Esophagus squamous epithelium (tissue), 5 donors: ENCODE data around the gene NHS. TPM values are rescaled to one million over a fixed set of nuclear protein-coding genes. Genes with fewer than 3 reads are reported as not detected.

ENCODE experiments used
- DNase-seq: peaks from one replicate; lab custom pipeline; 2025; lab: John Stamatoyannopoulos, UW
- H3K27ac ChIP-seq, 4 donors: fragments of 200-600 bp; sonication (generic); one replicate each; pipeline ENCODE4 v1.5.1; 2016 to 2019; ENCODE audit warnings: mild to moderate bottlenecking in 1 of 4
- H3K27me3 ChIP-seq, 4 donors: fragments of 200-600 bp; sonication (generic); 1 replicate in 3 of 4; 2 replicates in 1 of 4; pipeline versions ENCODE4 v1.5.1 to v1.6.0; 2017 to 2021; ENCODE audit warnings: antibody characterized with exemption in 1 of 4
- H3K36me3 ChIP-seq, 3 donors: fragments of 200-600 bp; sonication (generic); one replicate each; pipeline ENCODE4 v1.5.1; 2016 to 2019
- H3K4me1 ChIP-seq, 3 donors: fragments of 200-600 bp; sonication (generic); one replicate each; pipeline ENCODE4 v1.5.1; 2017 to 2019
- H3K4me3 ChIP-seq, 4 donors: fragments of 200-600 bp; sonication (generic); 1 replicate in 3 of 4; 2 replicates in 1 of 4; pipeline ENCODE4 v1.5.1; 2016 to 2019; ENCODE audit warnings: mild to moderate bottlenecking in 2 of 4, moderate library complexity in 1 of 4
- H3K9me3 ChIP-seq, 3 donors: fragments of 200-600 bp; sonication (generic); one replicate each; pipeline ENCODE4 v1.5.1; 2016 to 2019
- POLR2A ChIP-seq, 4 donors: fragments of 450-650 bp; IDR thresholded peaks; one replicate each; pipeline ENCODE4 v1.6.1; 2017; ENCODE audit warnings: antibody characterized with exemption in 4 of 4, mild to moderate bottlenecking in 4 of 4, moderate library complexity in 3 of 4
- WGBS, 2 donors: methylation state at CpG; one replicate each; pipeline ENCODE4 v1.1.5; 2018; 5-methylcytosine and 5-hydroxymethylcytosine counted together
- intact Hi-C: fragments of 100-400 bp; cut with DNase I; formaldehyde crosslinking; loops from one replicate; pipeline ENCODE4 v1.15.0; 2022
- total RNA-seq, 4 donors: library from RNA; depleted of rRNA; stranded (reverse); fragments of >200 nt; gene quantifications; one replicate each; pipeline ENCODE4 v1.1.0, GENCODE V29; 2016
- TF ChIP-seq, protein P1 (sequence below), 6 experiments: fragments of 450-650 bp in 4 of 6; fragments of 200-600 bp in 2 of 6; sonication (generic) in 2 of 6; IDR thresholded peaks; one replicate each; pipeline ENCODE4 v1.5.1; 2016 to 2019; ENCODE audit warnings: antibody characterized with exemption in 6 of 6, mild to moderate bottlenecking in 4 of 6, moderate library complexity in 4 of 6
- donor health status: DM: yes; HTN: yes; CAD: no.

NHS gene
- total RNA-seq, 4 donors from 2014 or later: 1.2 to 3.4 (median 2.6) TPM

DNA sequence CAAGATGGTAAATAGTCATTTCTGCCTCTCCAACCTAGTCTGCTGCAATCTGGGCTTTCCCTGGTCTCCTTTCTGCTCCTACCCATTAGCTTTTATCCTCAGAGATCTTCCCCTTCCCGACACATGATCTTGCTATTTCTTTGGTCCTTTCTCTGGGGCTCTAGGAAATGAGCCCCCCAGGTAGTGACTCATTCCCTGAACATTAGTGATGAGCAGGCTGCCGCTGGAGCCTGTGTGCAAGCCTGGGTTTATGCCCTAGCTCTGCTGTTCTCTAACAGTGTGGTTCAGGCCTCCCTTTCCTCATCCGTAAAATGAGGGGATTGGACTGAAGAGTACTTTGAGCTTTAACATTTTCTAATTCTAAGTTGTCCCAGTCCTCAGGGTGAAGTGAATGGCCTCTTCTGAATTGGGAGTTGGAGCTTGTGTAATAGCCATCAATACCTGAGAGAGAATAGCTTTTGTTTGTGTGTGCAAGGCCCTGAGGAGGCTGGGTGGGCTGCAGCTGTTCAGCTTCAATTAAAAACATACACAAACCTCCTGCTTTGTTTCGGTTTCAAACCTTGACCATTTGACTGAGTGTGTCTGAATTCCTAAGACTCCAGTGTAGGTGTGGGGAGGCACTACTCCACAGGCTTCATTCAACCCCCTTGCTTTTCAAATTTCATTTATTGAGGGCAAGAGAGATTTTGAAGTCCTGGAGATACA is 246.7 kb downstream of the NHS start:
- no peaks in the 10 kb centered on the region for H3K9me3 ChIP-seq
- no peak for DNase-seq
- no peaks in the 10 kb centered on the region for H3K36me3 ChIP-seq
- no peak overlapping the region for H3K4me3 ChIP-seq
- H3K4me1 ChIP-seq: no peaks in the 10 kb centered on the region
- intact Hi-C loops: no loop called here
- H3K27ac ChIP-seq: no peak overlapping the region
- no peaks in the 10 kb centered on the region for H3K27me3 ChIP-seq
- TF ChIP-seq POLR2A (IDR thresholded peaks at IDR 0.05): no peak
- TF ChIP-seq, protein P1, sequence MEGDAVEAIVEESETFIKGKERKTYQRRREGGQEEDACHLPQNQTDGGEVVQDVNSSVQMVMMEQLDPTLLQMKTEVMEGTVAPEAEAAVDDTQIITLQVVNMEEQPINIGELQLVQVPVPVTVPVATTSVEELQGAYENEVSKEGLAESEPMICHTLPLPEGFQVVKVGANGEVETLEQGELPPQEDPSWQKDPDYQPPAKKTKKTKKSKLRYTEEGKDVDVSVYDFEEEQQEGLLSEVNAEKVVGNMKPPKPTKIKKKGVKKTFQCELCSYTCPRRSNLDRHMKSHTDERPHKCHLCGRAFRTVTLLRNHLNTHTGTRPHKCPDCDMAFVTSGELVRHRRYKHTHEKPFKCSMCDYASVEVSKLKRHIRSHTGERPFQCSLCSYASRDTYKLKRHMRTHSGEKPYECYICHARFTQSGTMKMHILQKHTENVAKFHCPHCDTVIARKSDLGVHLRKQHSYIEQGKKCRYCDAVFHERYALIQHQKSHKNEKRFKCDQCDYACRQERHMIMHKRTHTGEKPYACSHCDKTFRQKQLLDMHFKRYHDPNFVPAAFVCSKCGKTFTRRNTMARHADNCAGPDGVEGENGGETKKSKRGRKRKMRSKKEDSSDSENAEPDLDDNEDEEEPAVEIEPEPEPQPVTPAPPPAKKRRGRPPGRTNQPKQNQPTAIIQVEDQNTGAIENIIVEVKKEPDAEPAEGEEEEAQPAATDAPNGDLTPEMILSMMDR (IDR thresholded peaks at IDR 0.05): no peak
- 45 to 68% methylated on average over 2 to 4 of the region's 4 CpGs for WGBS, 2 donors

DNA sequence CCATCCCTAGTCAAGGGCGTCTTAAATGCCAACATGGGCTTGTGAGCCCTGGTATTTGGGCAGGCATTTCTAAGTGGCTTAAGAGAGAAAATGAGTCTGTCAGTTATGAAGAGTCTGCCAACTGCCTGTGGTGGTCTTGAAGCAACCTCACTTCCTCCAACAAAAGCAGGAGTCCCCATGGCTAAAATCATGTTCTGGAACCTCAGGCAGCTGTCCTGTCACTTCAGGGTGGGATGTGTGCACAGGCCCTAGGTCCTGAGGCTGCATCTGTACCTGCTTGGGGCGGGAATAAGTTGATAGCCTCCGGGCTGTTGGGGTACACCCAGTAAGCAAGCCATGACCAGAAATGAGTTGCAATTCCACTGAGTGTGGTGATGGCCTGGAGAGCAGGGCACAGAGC is 247.3 kb downstream of the NHS start:
- Histone ChIP-seq H3K4me3 (no peak overlapping the region), H3K4me1 (no peaks in the 10 kb centered on the region), H3K27me3 (no peaks in the 10 kb centered on the region), H3K27ac (no peak overlapping the region), H3K9me3 (no peaks in the 10 kb centered on the region), H3K36me3 (no peaks in the 10 kb centered on the region)
- intact Hi-C loops: no loop called here
- 60 to 100% methylated on average over 1 of the region's 3 CpGs for WGBS, 2 donors
- no peak for TF ChIP-seq POLR2A (IDR thresholded peaks at IDR 0.05)
- TF ChIP-seq, protein P1 (IDR thresholded peaks at IDR 0.05): no peak
- no peak for DNase-seq

DNA sequence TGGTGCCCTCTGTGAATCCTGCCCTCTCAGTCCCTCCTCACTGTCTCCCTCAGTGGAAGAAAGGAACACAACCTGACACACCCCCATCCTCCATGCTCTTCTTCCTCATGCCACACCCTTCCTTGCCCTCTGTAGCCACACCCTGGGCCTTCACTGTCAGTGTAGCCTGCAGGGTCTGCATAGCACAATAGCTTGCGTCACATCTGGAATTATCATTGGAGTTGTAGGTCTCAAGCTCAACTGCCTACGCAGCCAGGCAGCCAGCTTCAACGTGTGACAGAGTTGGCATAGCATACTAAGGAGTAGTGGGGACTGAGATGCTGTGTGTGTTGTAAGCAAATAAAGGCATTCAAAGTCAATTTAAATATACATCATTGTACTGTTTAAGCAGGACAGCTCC is 248.8 kb downstream of the NHS start:
- no peak for DNase-seq
- H3K4me3 ChIP-seq: no peak overlapping the region
- H3K27ac ChIP-seq: no peak overlapping the region
- H3K27me3 ChIP-seq: no peaks in the 10 kb centered on the region
- H3K4me1 ChIP-seq: no peaks in the 10 kb centered on the region
- intact Hi-C loops: no loop called here
- WGBS, 2 donors: 17 to 42% methylated on average over 1 to 3 of the region's 3 CpGs
- H3K36me3 ChIP-seq: no peaks in the 10 kb centered on the region
- no peaks in the 10 kb centered on the region for H3K9me3 ChIP-seq
- TF ChIP-seq, protein P1 (IDR thresholded peaks at IDR 0.05): no peak
- no peak for TF ChIP-seq POLR2A (IDR thresholded peaks at IDR 0.05)

DNA sequence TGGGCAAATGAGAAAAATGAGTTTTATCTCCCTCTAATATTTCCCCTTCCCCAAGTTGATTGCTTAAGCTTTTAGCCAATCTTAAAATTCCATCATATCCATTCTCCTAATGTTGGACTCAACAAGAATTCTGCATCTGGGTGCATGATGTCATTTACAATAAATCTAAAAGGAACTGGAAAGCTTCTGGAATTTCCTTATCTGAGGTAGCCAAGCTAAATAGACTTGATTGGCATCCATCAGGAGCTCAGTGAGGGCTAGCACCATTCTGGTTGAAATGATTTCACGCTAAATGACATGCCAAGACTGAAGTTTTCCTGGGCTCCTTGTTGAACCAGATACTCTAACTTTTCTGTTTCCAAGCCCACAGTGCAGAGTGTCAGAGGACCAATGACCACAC is 252.0 kb downstream of the NHS start:
- Histone ChIP-seq H3K36me3 (no peaks in the 10 kb centered on the region), H3K4me3 (no peak overlapping the region), H3K27me3 (no peaks in the 10 kb centered on the region), H3K9me3 (no peaks in the 10 kb centered on the region), H3K27ac (no peak overlapping the region), H3K4me1 (peaks cover 0 to 11% (median 0%) of the 10 kb centered on the region in 3 donors)
- WGBS, 2 donors: 91 to 100% methylated on average over 1 of the region's 1 CpG
- intact Hi-C loops: no loop called here
- no peak for DNase-seq
- TF ChIP-seq, protein P1 (IDR thresholded peaks at IDR 0.05): no peak
- TF ChIP-seq POLR2A (IDR thresholded peaks at IDR 0.05): no peak

DNA sequence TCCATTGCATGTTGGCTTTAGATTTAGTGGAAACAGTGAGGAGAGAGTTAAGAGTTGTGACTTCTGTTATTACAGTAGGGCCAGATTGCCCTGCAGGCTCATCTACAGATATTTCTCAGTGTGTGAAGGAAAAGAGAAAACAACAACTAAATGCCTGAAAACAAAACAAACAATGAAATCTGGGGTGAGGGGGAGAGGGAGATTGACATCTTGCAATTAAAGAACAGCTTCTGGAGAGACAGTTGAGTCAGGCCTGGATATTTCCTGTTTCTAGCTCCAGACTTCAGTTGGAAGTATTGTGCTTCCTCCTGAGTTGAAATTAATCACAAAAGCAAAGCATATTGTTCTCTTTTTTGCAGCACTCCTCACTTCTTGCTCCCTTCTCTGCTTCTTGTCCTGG is 254.0 kb downstream of the NHS start:
- H3K27me3 ChIP-seq: no peaks in the 10 kb centered on the region
- no peak overlapping the region for H3K27ac ChIP-seq
- H3K4me1 ChIP-seq: peaks cover 0 to 20% (median 7%) of the 10 kb centered on the region in 3 donors
- intact Hi-C loops: no loop called here
- H3K4me3 ChIP-seq: no peak overlapping the region
- H3K36me3 ChIP-seq: no peaks in the 10 kb centered on the region
- DNase-seq: no peak
- no peaks in the 10 kb centered on the region for H3K9me3 ChIP-seq
- TF ChIP-seq, protein P1 (IDR thresholded peaks at IDR 0.05): no peak
- TF ChIP-seq POLR2A (IDR thresholded peaks at IDR 0.05): no peak
